Ovary (tissue), 3 donors: Measurements from ENCODE around the gene RBM26.

ENCODE experiments used
- EP300 ChIP-seq: sonication (generic); formaldehyde crosslinking; IDR thresholded peaks from one replicate; pipeline ENCODE4 v1.6.1; 2017; ENCODE audit warnings: antibody characterized with exemption
- POLR2A ChIP-seq: fragments of 450-650 bp; IDR thresholded peaks from one replicate; pipeline ENCODE4 v1.6.1; 2017; ENCODE audit warnings: antibody characterized with exemption, mild to moderate bottlenecking, moderate library complexity
- TF ChIP-seq, protein P1 (sequence below), 3 donors: fragments of 450-650 bp in 2 of 3; fragments of 200-600 bp in 1 of 3; IDR thresholded peaks; one replicate each; pipeline versions ENCODE4 v1.5.1 to v1.8.0; 2016 to 2022; ENCODE audit warnings: antibody characterized with exemption in 3 of 3, mild to moderate bottlenecking in 1 of 3
- donor health status: DM: no; HTN: no; CAD: no.

DNA sequence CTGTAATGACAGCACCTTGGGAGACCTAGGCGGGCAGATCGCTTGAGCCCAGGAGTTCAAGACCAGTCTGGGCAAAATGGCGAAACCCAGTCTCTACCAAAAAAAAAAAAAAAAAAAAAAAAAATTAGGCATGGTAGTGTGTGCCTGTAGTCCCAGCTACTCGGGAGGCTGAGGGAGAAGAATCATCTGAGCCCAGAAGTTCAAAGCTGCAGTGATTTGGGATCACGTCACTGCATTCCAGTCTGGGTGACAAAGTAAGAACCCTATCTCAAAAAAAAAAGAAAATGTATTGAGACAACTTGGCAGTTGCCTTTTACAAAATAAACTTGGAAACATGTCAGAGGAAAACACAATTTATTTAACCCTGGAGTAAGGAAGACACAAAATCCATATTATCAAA is 26.8 kb downstream of the RBM26 start:
- TF ChIP-seq, protein P1, sequence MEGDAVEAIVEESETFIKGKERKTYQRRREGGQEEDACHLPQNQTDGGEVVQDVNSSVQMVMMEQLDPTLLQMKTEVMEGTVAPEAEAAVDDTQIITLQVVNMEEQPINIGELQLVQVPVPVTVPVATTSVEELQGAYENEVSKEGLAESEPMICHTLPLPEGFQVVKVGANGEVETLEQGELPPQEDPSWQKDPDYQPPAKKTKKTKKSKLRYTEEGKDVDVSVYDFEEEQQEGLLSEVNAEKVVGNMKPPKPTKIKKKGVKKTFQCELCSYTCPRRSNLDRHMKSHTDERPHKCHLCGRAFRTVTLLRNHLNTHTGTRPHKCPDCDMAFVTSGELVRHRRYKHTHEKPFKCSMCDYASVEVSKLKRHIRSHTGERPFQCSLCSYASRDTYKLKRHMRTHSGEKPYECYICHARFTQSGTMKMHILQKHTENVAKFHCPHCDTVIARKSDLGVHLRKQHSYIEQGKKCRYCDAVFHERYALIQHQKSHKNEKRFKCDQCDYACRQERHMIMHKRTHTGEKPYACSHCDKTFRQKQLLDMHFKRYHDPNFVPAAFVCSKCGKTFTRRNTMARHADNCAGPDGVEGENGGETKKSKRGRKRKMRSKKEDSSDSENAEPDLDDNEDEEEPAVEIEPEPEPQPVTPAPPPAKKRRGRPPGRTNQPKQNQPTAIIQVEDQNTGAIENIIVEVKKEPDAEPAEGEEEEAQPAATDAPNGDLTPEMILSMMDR (IDR thresholded peaks at IDR 0.05): no peak
- TF ChIP-seq POLR2A (no peak), EP300 (no peak)
